B cell (primary cell): ENCODE results near the gene TNFSF4.

Experiments
- CTCF ChIP-seq: fragments of 200-600 bp; IDR thresholded peaks from one replicate; pipeline ENCODE4 v1.8.0; 2022; ENCODE audit warnings: antibody characterized with exemption, mild to moderate bottlenecking
- EZH2 ChIP-seq: IDR thresholded peaks from 2 replicates; pipeline ENCODE4 v1.6.1; 2012; ENCODE audit warnings: borderline replicate concordance, low read depth, mild to moderate bottlenecking, moderate library complexity, low read length; ENCODE audit not compliant: insufficient read depth, poor library complexity, severe bottlenecking

GRCh38 chr1:173240609-173241008, 33.5 kb upstream of the TNFSF4 start:
- TF ChIP-seq CTCF (no peak), EZH2 (no peak)
